Calu3 (cell line): ENCODE measurements around the gene NR2F1-AS1. TPM values are rescaled to one million over a fixed set of nuclear protein-coding genes. Genes with fewer than 3 reads are reported as not detected.

Source experiments
- BruUV-seq: library from RNA; stranded (reverse); fragments of 400-500 nt; replicated peaks from 2 replicates; lab custom pipeline; 2021; lab: Mats Ljungman, UMichigan
- CTCF ChIA-PET: fragments of 300-600 bp; sonication (Branson Sonifier 250); formaldehyde crosslinking; loops from one replicate; lab custom pipeline; 2022; ENCODE audit warnings: antibody characterized with exemption; lab: Charles Lee
- DNase-seq: peaks from one replicate; pipeline ENCODE4 v3.0.0; 2022
- H3K27ac Mint-ChIP-seq: one replicate; pipeline ENCODE4 v1.8.0; 2022; ENCODE audit warnings: mixed read lengths; ENCODE audit not compliant: unreplicated experiment
- H3K27me3 Mint-ChIP-seq: one replicate; pipeline ENCODE4 v1.8.0; 2022; ENCODE audit warnings: mixed read lengths; ENCODE audit not compliant: unreplicated experiment
- H3K36me3 Mint-ChIP-seq: one replicate; pipeline ENCODE4 v1.8.0; 2022; ENCODE audit warnings: mild to moderate bottlenecking, moderate library complexity, mixed read lengths; ENCODE audit not compliant: insufficient read depth, unreplicated experiment
- H3K4me1 Mint-ChIP-seq: one replicate; pipeline ENCODE4 v1.8.0; 2022; ENCODE audit warnings: mild to moderate bottlenecking, low read depth, mixed read lengths; ENCODE audit not compliant: unreplicated experiment
- H3K4me3 Mint-ChIP-seq: one replicate; pipeline ENCODE4 v1.8.0; 2022; ENCODE audit warnings: mild to moderate bottlenecking, low read depth, moderate library complexity, mixed read lengths; ENCODE audit not compliant: unreplicated experiment
- H3K9me3 Mint-ChIP-seq: one replicate; pipeline ENCODE4 v1.8.0; 2022; ENCODE audit warnings: low read depth, mixed read lengths; ENCODE audit not compliant: unreplicated experiment
- CTCF ChIP-seq: fragments of 200-600 bp; IDR thresholded peaks from one replicate; pipeline ENCODE4 v1.8.0; 2022; ENCODE audit warnings: antibody characterized with exemption; ENCODE audit not compliant: unreplicated experiment
- intact Hi-C: fragments of 100-400 bp; cut with micrococcal nuclease; formaldehyde crosslinking; loops from one replicate; pipeline ENCODE4 v1.10.0; 2022; ENCODE audit not compliant: unreplicated experiment
- total RNA-seq: library from RNA; stranded (reverse); gene quantifications from 2 replicates; pipeline ENCODE4 v1.2.3, GENCODE V29; 2022

NR2F1-AS1 gene
- total RNA-seq, 1 experiment from 2014 or later: 20.9 TPM

- BruUV-seq: no TSS peak
- TF ChIP-seq CTCF: no peak
- Mint-ChIP-seq H3K27ac (no peak overlapping the region), H3K4me3 (no peak overlapping the region), H3K4me1 (no peaks in the 10 kb centered on the region), H3K36me3 (no peaks in the 10 kb centered on the region), H3K27me3 (no peaks in the 10 kb centered on the region), H3K9me3 (no peaks in the 10 kb centered on the region)
- CTCF ChIA-PET: no interaction called here
- intact Hi-C loops: no loop called here
- no peak for DNase-seq
Observed at GRCh38 chr5:93422652-93423280, 158.3 kb downstream of the NR2F1-AS1 start.

GRCh38 chr5:93421987-93422401 lies 159.0 kb downstream of the NR2F1-AS1 start:
- CTCF ChIA-PET: interaction anchor here (0.8 kb wide), 1 partner anchor 10 kb away, joined by 3 read pairs; no protein-coding TSS in a partner anchor
- TF ChIP-seq CTCF: no peak
- H3K27me3 Mint-ChIP-seq: no peaks in the 10 kb centered on the region
- no peak overlapping the region for H3K4me3 Mint-ChIP-seq
- DNase-seq: no peak
- no TSS peak for BruUV-seq
- no peaks in the 10 kb centered on the region for H3K36me3 Mint-ChIP-seq
- intact Hi-C loops: no loop called here
- no peak overlapping the region for H3K27ac Mint-ChIP-seq
- H3K4me1 Mint-ChIP-seq: no peaks in the 10 kb centered on the region
- H3K9me3 Mint-ChIP-seq: no peaks in the 10 kb centered on the region

- Mint-ChIP-seq H3K4me3 (no peak overlapping the region), H3K36me3 (no peaks in the 10 kb centered on the region), H3K4me1 (no peaks in the 10 kb centered on the region), H3K27ac (no peak overlapping the region), H3K9me3 (no peaks in the 10 kb centered on the region), H3K27me3 (no peaks in the 10 kb centered on the region)
- intact Hi-C loops: no loop called here
- no peak for TF ChIP-seq CTCF
- CTCF ChIA-PET: interaction anchor here (0.8 kb wide), 1 partner anchor 11 kb away, joined by 3 read pairs; no protein-coding TSS in a partner anchor
- no peak for DNase-seq
- BruUV-seq: no TSS peak
Observed at GRCh38 chr5:93421468-93421867, 159.6 kb downstream of the NR2F1-AS1 start.

GRCh38 chr5:93417490-93417889 lies 163.5 kb downstream of the NR2F1-AS1 start:
- Mint-ChIP-seq H3K27me3 (no peaks in the 10 kb centered on the region), H3K4me3 (no peak overlapping the region), H3K36me3 (no peaks in the 10 kb centered on the region), H3K27ac (no peak overlapping the region), H3K9me3 (no peaks in the 10 kb centered on the region), H3K4me1 (no peaks in the 10 kb centered on the region)
- no TSS peak for BruUV-seq
- no peak for DNase-seq
- intact Hi-C loops: no loop called here
- CTCF ChIA-PET: interaction anchor here (0.5 kb wide), 1 partner anchor 169 kb away, joined by 3 read pairs; no protein-coding TSS in a partner anchor
- no peak for TF ChIP-seq CTCF
